HG02938 (cell line): ENCODE data around the gene SLC28A1.
"Not testable (repeated sequence)": the region's sequence is repeated elsewhere in the genome, so short reads cannot be mapped to it uniquely, and the experiment has no call there.

Experiments
- ATAC-seq: cut with Tn5 transposase; IDR thresholded peaks from one replicate; pipeline ENCODE4 v1.9.1; 2021; ENCODE audit warnings: mild to moderate bottlenecking, moderate library complexity; ENCODE audit not compliant: unreplicated experiment

The SLC28A1 gene

DNA sequence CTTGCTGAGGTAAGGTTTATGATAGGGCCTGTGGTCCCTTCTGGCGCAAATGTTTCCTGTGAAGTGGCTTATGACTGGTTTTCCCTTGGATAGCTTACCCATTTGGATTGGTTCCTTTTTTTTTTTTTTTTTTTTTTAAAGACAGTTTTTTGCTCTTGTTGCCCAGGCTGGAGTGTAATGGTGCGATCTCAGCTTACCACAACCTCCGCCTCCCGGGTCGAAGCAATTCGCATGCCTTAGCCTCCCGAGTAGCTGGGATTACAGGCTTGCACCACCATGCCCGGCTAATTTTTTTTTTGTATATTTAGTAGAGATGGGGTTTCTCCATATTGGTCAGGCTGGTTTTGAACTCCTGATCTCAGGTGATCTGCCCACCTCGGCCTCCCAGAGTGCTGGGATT is 102.9 kb downstream of the SLC28A1 start:
- ATAC-seq = not testable (repeated sequence)

DNA sequence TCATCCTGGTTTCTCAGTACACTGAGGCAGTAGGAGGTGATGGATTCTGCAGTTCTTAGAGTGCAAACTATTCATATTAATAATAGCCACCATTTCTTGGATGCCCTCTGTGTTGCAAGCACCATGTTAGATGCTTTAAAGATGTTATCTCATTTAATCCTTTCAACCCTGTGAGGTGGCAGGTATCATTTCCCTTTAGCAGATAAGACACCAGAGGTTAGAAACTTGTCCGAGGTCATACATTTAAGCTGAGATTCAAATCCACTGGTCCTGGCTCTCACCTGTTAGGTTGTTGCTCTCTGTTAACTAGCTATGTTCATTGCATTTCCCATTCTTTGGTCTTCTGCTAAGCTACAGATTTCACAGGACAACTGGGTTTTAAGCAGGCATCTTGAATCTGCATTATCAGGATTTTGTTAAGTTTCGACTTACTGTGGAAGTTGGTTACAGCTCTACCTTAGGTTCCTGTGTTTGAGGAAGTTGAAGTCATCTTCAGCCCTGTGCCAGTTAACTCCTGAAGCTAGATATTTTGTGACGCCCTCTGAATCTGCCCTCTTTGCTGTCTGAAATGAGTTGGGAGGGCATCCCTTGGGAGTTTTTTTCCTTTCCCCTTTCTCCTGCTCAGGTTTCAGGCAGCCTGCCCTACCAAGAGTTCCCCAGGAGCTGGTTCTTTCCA is 103.6 kb downstream of the SLC28A1 start:
- ATAC-seq = no peak

DNA sequence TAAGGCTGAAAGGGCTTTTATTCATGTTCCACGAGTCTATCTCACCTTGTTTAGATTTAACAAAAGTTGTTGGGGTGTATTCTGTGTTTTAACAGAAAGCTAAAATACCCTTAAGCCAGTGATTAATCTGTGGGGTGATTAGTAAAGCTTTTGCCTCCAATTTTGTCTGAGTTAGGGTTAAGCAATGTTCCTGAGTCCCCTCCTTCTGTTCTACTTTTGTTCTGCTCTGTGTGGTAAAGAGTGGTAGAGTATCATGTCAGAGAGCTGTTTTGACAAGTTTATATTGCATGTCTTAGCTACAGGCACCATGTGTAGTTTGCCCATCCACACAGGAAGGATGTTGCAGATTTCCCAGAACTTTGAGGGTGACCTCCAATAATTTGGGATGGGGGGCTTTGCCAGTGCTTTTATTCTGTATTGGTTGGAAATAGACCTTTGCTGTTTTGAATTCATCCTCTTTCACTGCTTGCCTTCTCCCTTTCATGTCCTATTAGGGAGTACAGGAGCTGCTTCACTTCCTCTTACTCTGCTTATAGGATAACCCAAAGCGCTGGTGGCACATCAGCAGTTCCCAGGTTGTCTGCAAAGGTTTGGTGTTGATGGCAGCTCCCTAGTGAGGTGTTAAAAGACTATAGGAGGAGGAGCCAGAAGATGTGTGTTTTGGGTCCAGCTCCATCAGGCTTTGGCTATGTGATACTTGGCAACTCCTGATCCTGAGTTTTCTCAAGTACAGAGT is 104.6 kb downstream of the SLC28A1 start:
- no peak for ATAC-seq

DNA sequence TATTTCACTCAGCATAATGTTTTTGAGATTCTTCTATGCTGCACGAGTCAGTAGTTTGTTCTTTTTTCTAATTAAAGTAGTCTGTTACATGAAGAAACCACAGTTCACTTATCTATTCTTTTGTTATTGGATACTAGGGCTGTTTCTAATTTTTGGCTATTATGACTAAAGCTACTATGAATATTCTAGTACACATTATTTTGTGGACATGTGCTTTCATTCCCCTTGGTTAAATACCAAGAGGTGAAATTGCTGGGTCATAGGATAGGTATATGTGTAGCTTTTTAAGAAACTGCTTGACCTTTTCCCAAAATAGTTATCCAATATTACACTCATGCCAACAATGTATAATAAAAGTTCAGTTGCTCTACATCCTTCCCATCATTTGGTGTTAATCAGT is 106.0 kb downstream of the SLC28A1 start:
- no peak for ATAC-seq

DNA sequence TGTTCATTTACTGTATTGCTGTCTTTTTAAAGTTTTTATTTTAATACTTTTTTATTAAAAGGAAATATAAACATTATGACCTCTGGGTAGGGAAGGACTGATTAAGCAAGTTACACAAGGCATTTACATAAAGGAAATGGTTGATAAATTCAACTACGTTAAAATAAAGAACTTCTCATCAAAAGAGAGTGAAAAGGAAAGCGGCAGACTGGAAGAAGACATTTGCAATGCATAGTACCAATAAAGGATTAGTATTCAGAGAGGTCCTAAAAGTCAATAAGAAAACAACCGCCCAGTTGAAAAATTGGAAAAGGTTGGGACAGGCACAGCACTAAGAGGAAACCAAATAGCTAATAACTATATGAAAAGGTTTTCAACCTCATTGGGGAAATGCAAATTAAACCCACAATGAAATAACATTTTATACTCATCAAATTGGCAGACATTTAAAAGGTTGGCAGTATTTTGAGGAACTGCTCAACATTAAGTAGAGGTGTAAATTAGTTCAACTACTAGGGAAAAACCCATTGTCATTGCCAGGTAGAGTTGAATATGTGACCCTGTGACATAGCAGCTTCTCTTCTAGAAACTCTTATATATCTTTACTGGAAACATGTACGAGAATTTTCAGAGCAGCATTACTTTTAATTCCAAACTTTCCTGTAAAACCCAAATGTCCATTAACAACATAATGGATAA is 106.7 kb downstream of the SLC28A1 start:
- no peak for ATAC-seq

DNA sequence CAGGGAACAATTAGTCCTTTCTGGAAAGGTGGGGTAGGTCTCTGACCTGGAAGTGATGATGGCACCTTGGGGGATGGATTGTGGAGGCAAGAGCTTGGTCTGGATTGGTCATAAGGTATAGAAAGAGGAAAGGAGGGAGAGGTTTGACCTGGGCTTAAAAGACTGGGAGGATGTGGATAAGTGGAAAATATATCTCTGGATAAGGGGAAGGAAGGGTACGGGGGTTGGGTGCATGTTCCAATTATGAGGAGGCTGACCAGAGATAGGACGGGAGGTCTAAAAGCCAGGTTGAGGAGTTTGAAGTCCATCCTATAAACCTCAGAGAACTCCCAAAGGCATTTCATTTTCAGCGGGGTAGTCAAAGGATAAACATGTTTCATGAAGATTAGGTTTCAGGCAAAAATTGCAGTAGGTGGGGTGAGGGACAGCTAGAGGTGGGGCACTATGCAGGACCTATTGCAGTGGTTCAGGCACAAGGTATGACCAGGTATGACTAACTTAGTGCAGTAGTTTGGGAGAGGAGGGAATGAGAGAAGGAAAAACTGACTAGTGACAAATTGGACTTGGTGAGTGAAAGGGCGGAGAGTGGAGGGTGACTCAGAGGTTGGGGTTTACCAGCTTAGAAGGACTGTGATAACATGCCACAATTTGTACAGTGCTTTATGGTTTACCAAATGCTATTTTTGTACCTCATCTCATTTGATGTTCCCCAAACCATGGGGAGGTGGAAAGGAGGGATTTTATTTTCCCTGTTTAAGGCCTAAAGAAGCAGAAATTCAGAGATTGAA is 107.9 kb downstream of the SLC28A1 start:
- no peak for ATAC-seq
